H1 (cell line): ENCODE data around the gene TMED5. TPM values are rescaled to one million over a fixed set of nuclear protein-coding genes. Genes with fewer than 3 reads are reported as not detected.
A peak's percentile ranks its signal among the peaks of the same experiment; 100 is the strongest.

ENCODE experiments used
- polyA plus RNA-seq, 7 experiments: library from polyadenylated mRNA; depleted of rRNA in 3 of 7; stranded (reverse) in 5 of 7; unstranded in 2 of 7; fragments of >200 nt in 5 of 7; fragments of 200-250 nt in 2 of 7; gene quantifications; 1 replicate in 5 of 7; 2 replicates in 1 of 7; 4 replicates in 1 of 7; pipeline versions ENCODE4 v1.2.1 to v1.2.3, GENCODE V29; 2011 to 2013; ENCODE audit warnings: missing spikeins in 2 of 7, mixed read lengths in 2 of 7
- total RNA-seq: library from RNA; stranded (reverse); fragmentation: NEBNext Ultra II Directional; extraction: Animal tissue kit (Norgen Biotek cat#: 25700); gene quantifications from 2 replicates; pipeline ENCODE4 v1.2.1, GENCODE V29; 2021
- TF ChIP-seq, protein P1 (sequence below): fragments of 300-600 bp; sonication (generic); IDR thresholded peaks from 2 replicates; pipeline ENCODE4 v1.7.1; 2012; ENCODE audit warnings: low read length, moderate library complexity, mild to moderate bottlenecking, inconsistent platforms; ENCODE audit not compliant: insufficient replicate concordance

TMED5 gene
- total and polyA plus RNA-seq, 2 of the 8 experiments (the other 6 are each of a cell fraction or from before 2014, with no cell fraction given): 14.8 to 32.8 TPM

DNA sequence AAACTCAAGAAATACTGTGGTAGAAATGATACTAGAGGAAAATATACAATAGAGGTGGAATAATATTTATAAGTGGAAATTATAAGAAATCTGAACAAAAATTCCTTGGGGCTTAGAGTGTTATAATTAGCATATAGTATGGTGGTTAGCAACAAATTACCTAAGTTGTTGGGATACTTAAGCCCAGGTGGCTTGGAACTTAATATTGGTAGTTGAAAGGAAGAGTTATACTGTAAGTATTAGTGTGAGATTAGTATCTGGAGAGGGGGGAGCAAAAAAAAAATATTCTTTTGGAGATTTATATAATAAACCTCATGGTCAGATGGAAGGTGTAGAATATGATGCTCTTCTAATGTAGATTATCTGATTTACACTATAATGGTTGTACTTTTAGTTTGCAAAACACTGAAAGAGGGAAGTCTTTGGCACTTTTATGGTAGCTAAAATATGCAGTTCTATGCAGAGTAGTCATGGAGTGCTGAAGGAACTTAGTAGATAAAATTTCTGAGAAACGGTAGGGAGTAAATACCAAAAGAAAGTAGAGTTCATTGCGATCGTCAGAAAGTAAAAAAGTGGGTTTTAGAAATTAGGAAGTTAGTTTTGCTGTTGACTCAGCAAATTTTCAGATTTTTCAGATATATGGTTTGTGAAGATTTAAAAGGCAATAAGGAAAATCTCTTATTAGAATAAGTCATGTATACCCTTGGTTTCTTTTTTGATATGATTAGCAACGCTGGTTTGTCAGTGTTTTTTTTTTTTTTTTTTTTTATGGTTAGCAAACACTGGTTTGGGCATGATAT is 55.5 kb downstream of the TMED5 start (continued):
- TF ChIP-seq, protein P1, sequence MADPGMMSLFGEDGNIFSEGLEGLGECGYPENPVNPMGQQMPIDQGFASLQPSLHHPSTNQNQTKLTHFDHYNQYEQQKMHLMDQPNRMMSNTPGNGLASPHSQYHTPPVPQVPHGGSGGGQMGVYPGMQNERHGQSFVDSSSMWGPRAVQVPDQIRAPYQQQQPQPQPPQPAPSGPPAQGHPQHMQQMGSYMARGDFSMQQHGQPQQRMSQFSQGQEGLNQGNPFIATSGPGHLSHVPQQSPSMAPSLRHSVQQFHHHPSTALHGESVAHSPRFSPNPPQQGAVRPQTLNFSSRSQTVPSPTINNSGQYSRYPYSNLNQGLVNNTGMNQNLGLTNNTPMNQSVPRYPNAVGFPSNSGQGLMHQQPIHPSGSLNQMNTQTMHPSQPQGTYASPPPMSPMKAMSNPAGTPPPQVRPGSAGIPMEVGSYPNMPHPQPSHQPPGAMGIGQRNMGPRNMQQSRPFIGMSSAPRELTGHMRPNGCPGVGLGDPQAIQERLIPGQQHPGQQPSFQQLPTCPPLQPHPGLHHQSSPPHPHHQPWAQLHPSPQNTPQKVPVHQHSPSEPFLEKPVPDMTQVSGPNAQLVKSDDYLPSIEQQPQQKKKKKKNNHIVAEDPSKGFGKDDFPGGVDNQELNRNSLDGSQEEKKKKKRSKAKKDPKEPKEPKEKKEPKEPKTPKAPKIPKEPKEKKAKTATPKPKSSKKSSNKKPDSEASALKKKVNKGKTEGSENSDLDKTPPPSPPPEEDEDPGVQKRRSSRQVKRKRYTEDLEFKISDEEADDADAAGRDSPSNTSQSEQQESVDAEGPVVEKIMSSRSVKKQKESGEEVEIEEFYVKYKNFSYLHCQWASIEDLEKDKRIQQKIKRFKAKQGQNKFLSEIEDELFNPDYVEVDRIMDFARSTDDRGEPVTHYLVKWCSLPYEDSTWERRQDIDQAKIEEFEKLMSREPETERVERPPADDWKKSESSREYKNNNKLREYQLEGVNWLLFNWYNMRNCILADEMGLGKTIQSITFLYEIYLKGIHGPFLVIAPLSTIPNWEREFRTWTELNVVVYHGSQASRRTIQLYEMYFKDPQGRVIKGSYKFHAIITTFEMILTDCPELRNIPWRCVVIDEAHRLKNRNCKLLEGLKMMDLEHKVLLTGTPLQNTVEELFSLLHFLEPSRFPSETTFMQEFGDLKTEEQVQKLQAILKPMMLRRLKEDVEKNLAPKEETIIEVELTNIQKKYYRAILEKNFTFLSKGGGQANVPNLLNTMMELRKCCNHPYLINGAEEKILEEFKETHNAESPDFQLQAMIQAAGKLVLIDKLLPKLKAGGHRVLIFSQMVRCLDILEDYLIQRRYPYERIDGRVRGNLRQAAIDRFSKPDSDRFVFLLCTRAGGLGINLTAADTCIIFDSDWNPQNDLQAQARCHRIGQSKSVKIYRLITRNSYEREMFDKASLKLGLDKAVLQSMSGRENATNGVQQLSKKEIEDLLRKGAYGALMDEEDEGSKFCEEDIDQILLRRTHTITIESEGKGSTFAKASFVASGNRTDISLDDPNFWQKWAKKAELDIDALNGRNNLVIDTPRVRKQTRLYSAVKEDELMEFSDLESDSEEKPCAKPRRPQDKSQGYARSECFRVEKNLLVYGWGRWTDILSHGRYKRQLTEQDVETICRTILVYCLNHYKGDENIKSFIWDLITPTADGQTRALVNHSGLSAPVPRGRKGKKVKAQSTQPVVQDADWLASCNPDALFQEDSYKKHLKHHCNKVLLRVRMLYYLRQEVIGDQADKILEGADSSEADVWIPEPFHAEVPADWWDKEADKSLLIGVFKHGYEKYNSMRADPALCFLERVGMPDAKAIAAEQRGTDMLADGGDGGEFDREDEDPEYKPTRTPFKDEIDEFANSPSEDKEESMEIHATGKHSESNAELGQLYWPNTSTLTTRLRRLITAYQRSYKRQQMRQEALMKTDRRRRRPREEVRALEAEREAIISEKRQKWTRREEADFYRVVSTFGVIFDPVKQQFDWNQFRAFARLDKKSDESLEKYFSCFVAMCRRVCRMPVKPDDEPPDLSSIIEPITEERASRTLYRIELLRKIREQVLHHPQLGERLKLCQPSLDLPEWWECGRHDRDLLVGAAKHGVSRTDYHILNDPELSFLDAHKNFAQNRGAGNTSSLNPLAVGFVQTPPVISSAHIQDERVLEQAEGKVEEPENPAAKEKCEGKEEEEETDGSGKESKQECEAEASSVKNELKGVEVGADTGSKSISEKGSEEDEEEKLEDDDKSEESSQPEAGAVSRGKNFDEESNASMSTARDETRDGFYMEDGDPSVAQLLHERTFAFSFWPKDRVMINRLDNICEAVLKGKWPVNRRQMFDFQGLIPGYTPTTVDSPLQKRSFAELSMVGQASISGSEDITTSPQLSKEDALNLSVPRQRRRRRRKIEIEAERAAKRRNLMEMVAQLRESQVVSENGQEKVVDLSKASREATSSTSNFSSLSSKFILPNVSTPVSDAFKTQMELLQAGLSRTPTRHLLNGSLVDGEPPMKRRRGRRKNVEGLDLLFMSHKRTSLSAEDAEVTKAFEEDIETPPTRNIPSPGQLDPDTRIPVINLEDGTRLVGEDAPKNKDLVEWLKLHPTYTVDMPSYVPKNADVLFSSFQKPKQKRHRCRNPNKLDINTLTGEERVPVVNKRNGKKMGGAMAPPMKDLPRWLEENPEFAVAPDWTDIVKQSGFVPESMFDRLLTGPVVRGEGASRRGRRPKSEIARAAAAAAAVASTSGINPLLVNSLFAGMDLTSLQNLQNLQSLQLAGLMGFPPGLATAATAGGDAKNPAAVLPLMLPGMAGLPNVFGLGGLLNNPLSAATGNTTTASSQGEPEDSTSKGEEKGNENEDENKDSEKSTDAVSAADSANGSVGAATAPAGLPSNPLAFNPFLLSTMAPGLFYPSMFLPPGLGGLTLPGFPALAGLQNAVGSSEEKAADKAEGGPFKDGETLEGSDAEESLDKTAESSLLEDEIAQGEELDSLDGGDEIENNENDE: peak; percentile 20
